ENCODE results near the gene BANK1.

The BANK1 gene

GRCh38 chr4:101790521-101791181 lies at the start of gene BANK1:
Gene BANK1, plus strand, starts transcription at chr4:101790730. Its CDS starts 151 bp downstream, at chr4:101790881.
- H3K27ac ChIP-seq (ENCODE audit: low read length): no peak within 1 kb of the TSS
- H3K27me3 ChIP-seq (ENCODE audit: control insufficient read depth, insufficient read depth, low read length): no peaks in the 10 kb centered on the region
- H3K36me3 ChIP-seq (ENCODE audit: control insufficient read depth, low read depth, low read length): no peaks in the 10 kb centered on the region
- peak within 1 kb of the TSS; percentile 39 for H3K4me3 ChIP-seq (ENCODE audit: low read length)
- peaks cover 3% of the 10 kb centered on the region for H3K4me1 ChIP-seq (ENCODE audit: control insufficient read depth, low read depth, low read length)
- H3K9me3 ChIP-seq (ENCODE audit: control insufficient read depth, low read depth, low read length): no peaks in the 10 kb centered on the region
- H3K9ac ChIP-seq (ENCODE audit: low read length): no peak within 1 kb of the TSS

GRCh38 chr4:101753721-101754120 lies 36.8 kb upstream of the BANK1 start:
- Histone ChIP-seq H3K4me1 (ENCODE audit: control insufficient read depth, low read depth, low read length) (no peaks in the 10 kb centered on the region), H3K9ac (ENCODE audit: low read length) (no peak overlapping the region), H3K4me3 (ENCODE audit: low read length) (no peak overlapping the region), H3K9me3 (ENCODE audit: control insufficient read depth, low read depth, low read length) (no peaks in the 10 kb centered on the region), H3K27ac (ENCODE audit: low read length) (no peak overlapping the region), H3K27me3 (ENCODE audit: control insufficient read depth, insufficient read depth, low read length) (no peaks in the 10 kb centered on the region), H3K36me3 (ENCODE audit: control insufficient read depth, low read depth, low read length) (no peaks in the 10 kb centered on the region)

GRCh38 chr4:101756181-101756580 lies 34.3 kb upstream of the BANK1 start:
- Histone ChIP-seq H3K4me1 (ENCODE audit: control insufficient read depth, low read depth, low read length) (no peaks in the 10 kb centered on the region), H3K4me3 (ENCODE audit: low read length) (no peak overlapping the region), H3K9me3 (ENCODE audit: control insufficient read depth, low read depth, low read length) (no peaks in the 10 kb centered on the region), H3K36me3 (ENCODE audit: control insufficient read depth, low read depth, low read length) (no peaks in the 10 kb centered on the region), H3K27me3 (ENCODE audit: control insufficient read depth, insufficient read depth, low read length) (no peaks in the 10 kb centered on the region), H3K27ac (ENCODE audit: low read length) (no peak overlapping the region), H3K9ac (ENCODE audit: low read length) (no peak overlapping the region)

GRCh38 chr4:101761405-101761804 lies 29.1 kb upstream of the BANK1 start:
- peaks cover 3% of the 10 kb centered on the region for H3K4me1 ChIP-seq (ENCODE audit: control insufficient read depth, low read depth, low read length)
- no peak overlapping the region for H3K9ac ChIP-seq (ENCODE audit: low read length)
- H3K9me3 ChIP-seq (ENCODE audit: control insufficient read depth, low read depth, low read length): no peaks in the 10 kb centered on the region
- no peak overlapping the region for H3K27ac ChIP-seq (ENCODE audit: low read length)
- H3K27me3 ChIP-seq (ENCODE audit: control insufficient read depth, insufficient read depth, low read length): no peaks in the 10 kb centered on the region
- H3K4me3 ChIP-seq (ENCODE audit: low read length): no peak overlapping the region
- H3K36me3 ChIP-seq (ENCODE audit: control insufficient read depth, low read depth, low read length): no peaks in the 10 kb centered on the region

GRCh38 chr4:101762025-101762424 lies 28.5 kb upstream of the BANK1 start:
- H3K27me3 ChIP-seq (ENCODE audit: control insufficient read depth, insufficient read depth, low read length): no peaks in the 10 kb centered on the region
- H3K36me3 ChIP-seq (ENCODE audit: control insufficient read depth, low read depth, low read length): no peaks in the 10 kb centered on the region
- H3K27ac ChIP-seq (ENCODE audit: low read length): no peak overlapping the region
- no peaks in the 10 kb centered on the region for H3K9me3 ChIP-seq (ENCODE audit: control insufficient read depth, low read depth, low read length)
- H3K4me3 ChIP-seq (ENCODE audit: low read length): no peak overlapping the region
- H3K4me1 ChIP-seq (ENCODE audit: control insufficient read depth, low read depth, low read length): peaks cover 3% of the 10 kb centered on the region
- H3K9ac ChIP-seq (ENCODE audit: low read length): no peak overlapping the region

GRCh38 chr4:101762534-101762933 lies 28.0 kb upstream of the BANK1 start:
- Histone ChIP-seq H3K9ac (ENCODE audit: low read length) (no peak overlapping the region), H3K36me3 (ENCODE audit: control insufficient read depth, low read depth, low read length) (no peaks in the 10 kb centered on the region), H3K9me3 (ENCODE audit: control insufficient read depth, low read depth, low read length) (no peaks in the 10 kb centered on the region), H3K27me3 (ENCODE audit: control insufficient read depth, insufficient read depth, low read length) (no peaks in the 10 kb centered on the region), H3K4me3 (ENCODE audit: low read length) (no peak overlapping the region), H3K27ac (ENCODE audit: low read length) (no peak overlapping the region), H3K4me1 (ENCODE audit: control insufficient read depth, low read depth, low read length) (peaks cover 3% of the 10 kb centered on the region)

- no peaks in the 10 kb centered on the region for H3K36me3 ChIP-seq (ENCODE audit: control insufficient read depth, low read depth, low read length)
- H3K9ac ChIP-seq (ENCODE audit: low read length): no peak overlapping the region
- H3K27me3 ChIP-seq (ENCODE audit: control insufficient read depth, insufficient read depth, low read length): no peaks in the 10 kb centered on the region
- no peaks in the 10 kb centered on the region for H3K9me3 ChIP-seq (ENCODE audit: control insufficient read depth, low read depth, low read length)
- H3K27ac ChIP-seq (ENCODE audit: low read length): no peak overlapping the region
- H3K4me3 ChIP-seq (ENCODE audit: low read length): no peak overlapping the region
- peaks cover 3% of the 10 kb centered on the region for H3K4me1 ChIP-seq (ENCODE audit: control insufficient read depth, low read depth, low read length)
Observed at GRCh38 chr4:101763576-101763975, 27.0 kb upstream of the BANK1 start.

- Histone ChIP-seq H3K9me3 (ENCODE audit: control insufficient read depth, low read depth, low read length) (no peaks in the 10 kb centered on the region), H3K27me3 (ENCODE audit: control insufficient read depth, insufficient read depth, low read length) (no peaks in the 10 kb centered on the region), H3K36me3 (ENCODE audit: control insufficient read depth, low read depth, low read length) (no peaks in the 10 kb centered on the region), H3K4me1 (ENCODE audit: control insufficient read depth, low read depth, low read length) (no peaks in the 10 kb centered on the region), H3K27ac (ENCODE audit: low read length) (no peak overlapping the region), H3K9ac (ENCODE audit: low read length) (no peak overlapping the region), H3K4me3 (ENCODE audit: low read length) (no peak overlapping the region)
Observed at GRCh38 chr4:101774807-101775206, 15.7 kb upstream of the BANK1 start.

GRCh38 chr4:101777431-101777830 lies 13.1 kb upstream of the BANK1 start:
- no peak overlapping the region for H3K9ac ChIP-seq (ENCODE audit: low read length)
- no peaks in the 10 kb centered on the region for H3K36me3 ChIP-seq (ENCODE audit: control insufficient read depth, low read depth, low read length)
- H3K9me3 ChIP-seq (ENCODE audit: control insufficient read depth, low read depth, low read length): no peaks in the 10 kb centered on the region
- H3K4me1 ChIP-seq (ENCODE audit: control insufficient read depth, low read depth, low read length): no peaks in the 10 kb centered on the region
- H3K27ac ChIP-seq (ENCODE audit: low read length): no peak overlapping the region
- H3K4me3 ChIP-seq (ENCODE audit: low read length): no peak overlapping the region
- no peaks in the 10 kb centered on the region for H3K27me3 ChIP-seq (ENCODE audit: control insufficient read depth, insufficient read depth, low read length)

GRCh38 chr4:101780284-101780683 lies 10.2 kb upstream of the BANK1 start:
- Histone ChIP-seq H3K36me3 (ENCODE audit: control insufficient read depth, low read depth, low read length) (no peaks in the 10 kb centered on the region), H3K9ac (ENCODE audit: low read length) (no peak overlapping the region), H3K4me3 (ENCODE audit: low read length) (no peak overlapping the region), H3K9me3 (ENCODE audit: control insufficient read depth, low read depth, low read length) (no peaks in the 10 kb centered on the region), H3K27ac (ENCODE audit: low read length) (no peak overlapping the region), H3K27me3 (ENCODE audit: control insufficient read depth, insufficient read depth, low read length) (no peaks in the 10 kb centered on the region), H3K4me1 (ENCODE audit: control insufficient read depth, low read depth, low read length) (no peaks in the 10 kb centered on the region)

GRCh38 chr4:101782546-101782945 lies 8.0 kb upstream of the BANK1 start:
- Histone ChIP-seq H3K27ac (ENCODE audit: low read length) (no peak overlapping the region), H3K36me3 (ENCODE audit: control insufficient read depth, low read depth, low read length) (no peaks in the 10 kb centered on the region), H3K9me3 (ENCODE audit: control insufficient read depth, low read depth, low read length) (no peaks in the 10 kb centered on the region)

GRCh38 chr4:101784957-101785356 lies 5.6 kb upstream of the BANK1 start:
- no peaks in the 10 kb centered on the region for H3K36me3 ChIP-seq (ENCODE audit: control insufficient read depth, low read depth, low read length)
- H3K4me3 ChIP-seq (ENCODE audit: low read length): no peak overlapping the region
- no peak overlapping the region for H3K27ac ChIP-seq (ENCODE audit: low read length)
- no peaks in the 10 kb centered on the region for H3K27me3 ChIP-seq (ENCODE audit: control insufficient read depth, insufficient read depth, low read length)
- H3K9ac ChIP-seq (ENCODE audit: low read length): no peak overlapping the region
- H3K4me1 ChIP-seq (ENCODE audit: control insufficient read depth, low read depth, low read length): peaks cover 3% of the 10 kb centered on the region
- H3K9me3 ChIP-seq (ENCODE audit: control insufficient read depth, low read depth, low read length): no peaks in the 10 kb centered on the region

More at GRCh38 chr4:101782546-101782945, 8.0 kb upstream of the BANK1 start:
- Histone ChIP-seq H3K27me3 (ENCODE audit: control insufficient read depth, insufficient read depth, low read length) (no peaks in the 10 kb centered on the region), H3K4me1 (ENCODE audit: control insufficient read depth, low read depth, low read length) (no peaks in the 10 kb centered on the region), H3K9ac (ENCODE audit: low read length) (no peak overlapping the region), H3K4me3 (ENCODE audit: low read length) (no peak overlapping the region)
